Stromal cell of bone marrow (primary cell): ENCODE data around the gene JADE2.
"Not testable (repeated sequence)": the region's sequence is repeated elsewhere in the genome, so short reads cannot be mapped to it uniquely, and the experiment has no call there.

ENCODE experiments used
- DNase-seq: peaks from one replicate; pipeline ENCODE4 v3.0.0-alpha.2; 2012; ENCODE audit warnings: low read depth

The JADE2 gene

DNA sequence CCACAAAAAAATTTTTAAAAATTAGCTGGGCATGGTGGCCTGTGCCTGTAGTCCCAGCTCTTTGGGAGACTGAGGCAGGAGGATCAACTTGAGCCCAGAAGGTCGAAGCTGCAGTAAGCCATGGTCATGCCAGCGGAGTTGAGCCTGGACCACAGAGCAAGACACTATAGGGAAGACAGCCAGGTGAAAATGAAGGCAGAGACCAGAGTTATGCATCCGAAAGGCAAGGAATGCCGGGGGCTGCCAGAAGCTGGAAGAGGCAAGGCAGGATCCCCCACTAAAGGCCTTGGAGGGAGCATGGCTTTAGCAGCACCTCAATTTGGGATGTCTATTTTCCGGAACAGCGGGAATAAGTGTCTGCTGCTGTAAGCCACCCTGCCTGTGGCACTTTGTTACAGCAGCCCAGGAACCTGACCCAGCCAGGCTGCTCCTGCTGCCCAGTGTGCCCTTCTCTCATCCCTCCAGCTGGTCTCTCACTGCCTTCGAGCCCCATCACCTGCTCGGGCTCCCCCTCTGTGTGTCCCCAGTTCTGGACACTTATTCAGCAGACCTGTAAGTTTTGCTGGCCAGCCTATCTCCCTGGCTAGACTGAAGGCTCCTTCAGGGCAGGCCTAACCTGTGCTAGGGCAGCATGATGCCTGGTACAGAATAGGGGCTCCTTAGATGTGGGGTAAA is 16.8 kb upstream of the JADE2 start:
- no peak for DNase-seq

DNA sequence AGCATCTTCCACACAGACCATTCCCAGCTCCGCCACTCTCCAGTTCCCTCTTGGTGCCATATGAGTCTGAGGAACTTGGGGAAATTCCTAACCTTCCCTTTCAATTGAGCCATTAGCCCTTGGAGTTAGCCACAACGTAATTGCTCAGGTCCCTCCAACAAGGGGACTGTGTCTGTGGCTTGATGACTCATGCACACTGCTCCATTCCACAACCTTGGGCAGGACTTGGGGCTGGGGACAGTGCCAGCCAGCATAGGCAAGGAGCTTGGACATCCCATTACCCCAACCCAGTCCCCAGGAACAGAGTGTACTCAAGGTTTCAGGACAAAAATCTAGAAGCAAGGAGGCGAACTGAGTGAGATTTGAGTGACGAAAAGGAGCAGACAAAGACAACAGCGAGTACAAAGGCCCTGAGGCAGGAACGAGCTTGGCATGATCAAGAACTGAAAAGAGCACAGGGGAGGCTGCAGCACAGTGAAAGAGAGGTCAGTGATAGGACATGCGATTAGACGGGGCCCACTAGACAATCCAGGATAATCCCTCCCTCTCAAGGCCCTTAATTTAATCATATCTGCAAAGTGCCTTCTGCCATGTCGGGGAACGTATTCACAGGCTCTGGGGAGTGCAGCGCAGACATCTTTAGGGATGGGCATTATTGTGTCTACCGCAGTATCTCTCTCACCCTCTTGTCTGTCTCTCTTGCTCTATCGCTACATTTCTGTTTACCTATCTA is 16.0 kb upstream of the JADE2 start:
- DNase-seq = no peak

DNA sequence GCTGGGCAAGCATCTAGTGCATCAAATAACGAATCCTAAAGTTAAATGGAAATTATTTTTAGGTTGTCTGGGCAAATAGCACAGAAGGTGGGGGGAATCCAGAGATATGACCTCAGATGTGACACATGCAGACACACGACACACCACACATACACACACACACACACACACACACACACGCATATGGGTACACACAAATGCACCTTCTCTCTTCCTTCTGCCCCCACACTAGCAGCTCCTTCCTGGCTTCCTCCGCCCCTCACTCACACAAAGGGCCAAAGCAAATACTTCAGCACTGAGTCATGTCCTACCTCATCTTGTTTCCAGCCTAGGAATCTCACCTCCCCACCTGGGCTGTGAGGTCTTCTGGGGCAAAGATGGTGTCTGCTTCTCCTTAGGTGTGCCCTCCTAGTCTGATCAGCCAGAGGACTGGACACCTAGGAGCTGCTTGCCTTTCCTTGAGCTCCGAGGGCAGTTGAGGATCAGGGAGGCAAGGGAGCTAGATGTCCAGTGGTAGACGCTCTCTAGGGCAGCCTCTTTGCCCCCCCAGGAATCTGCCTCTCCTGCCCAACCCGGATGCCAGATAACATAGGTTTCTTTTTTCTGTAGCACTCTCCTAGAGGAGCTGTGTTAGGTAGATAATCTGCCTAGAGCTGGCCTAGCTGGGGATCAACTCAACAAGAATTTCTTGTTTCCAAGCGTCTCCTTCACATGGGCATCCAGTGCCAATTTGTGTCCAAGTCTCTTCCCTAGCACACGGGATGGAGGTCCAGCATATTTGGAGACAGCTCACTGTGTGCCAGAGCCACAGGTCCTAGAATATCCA is 14.3 kb upstream of the JADE2 start:
- DNase-seq = no peak

DNA sequence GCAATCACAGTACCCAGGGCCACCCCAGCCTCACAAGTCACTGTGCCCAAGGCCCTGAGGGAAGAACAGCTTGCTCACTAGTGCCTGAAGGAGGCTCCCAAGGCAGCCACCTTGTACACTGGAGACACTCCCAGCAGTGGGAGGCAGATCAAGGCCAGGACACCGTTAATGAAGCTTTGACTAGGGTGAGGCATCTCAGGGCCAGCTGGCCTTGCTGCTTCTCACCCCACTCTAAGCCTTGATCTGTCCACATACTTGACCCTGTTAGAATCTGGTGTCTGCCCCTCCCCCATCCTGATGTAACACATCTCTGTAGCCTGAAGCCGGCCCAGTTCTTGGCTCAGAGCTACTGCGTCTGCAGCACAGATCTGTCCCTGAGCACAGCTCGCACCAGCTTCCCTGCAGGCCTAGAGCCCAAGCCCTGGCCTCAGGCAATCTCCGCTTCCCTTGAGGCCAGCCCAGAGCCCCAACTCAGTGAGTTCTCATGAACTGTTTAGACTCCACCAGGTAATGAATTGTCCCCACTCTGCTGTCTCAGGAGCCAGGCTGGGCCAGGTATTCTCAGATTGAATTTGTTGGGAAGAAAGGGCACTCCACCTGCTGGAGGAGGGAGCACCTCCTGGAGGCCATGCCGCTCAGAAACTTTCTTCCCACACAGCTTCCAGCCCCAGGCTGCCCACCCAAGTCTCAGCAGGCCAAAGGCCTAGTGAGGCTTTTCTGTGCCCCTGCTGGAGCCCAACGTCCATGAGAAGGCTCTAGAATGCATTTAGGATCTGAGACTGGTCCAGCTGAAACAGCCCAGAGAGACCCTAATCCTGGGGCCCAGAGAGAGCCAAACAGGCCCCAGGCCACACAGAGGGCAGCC is 13.4 kb upstream of the JADE2 start:
- no peak for DNase-seq

DNA sequence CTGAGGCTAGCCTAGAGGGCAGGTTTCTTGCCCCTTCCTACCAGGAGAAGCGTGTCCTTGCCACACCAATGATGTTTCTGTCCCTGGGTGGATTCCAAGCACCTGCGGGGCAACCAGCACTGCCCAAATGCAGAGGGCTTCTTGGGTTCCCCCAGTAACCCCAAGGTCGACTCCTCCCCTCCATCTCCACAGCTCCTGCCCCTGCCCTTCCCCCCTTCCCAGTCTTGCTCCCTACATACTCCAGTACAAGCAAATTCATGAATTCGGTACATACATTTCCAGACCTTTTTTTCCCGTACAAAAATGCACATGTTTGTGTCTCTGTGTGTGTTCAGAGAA is 12.8 kb upstream of the JADE2 start:
- no peak for DNase-seq

DNA sequence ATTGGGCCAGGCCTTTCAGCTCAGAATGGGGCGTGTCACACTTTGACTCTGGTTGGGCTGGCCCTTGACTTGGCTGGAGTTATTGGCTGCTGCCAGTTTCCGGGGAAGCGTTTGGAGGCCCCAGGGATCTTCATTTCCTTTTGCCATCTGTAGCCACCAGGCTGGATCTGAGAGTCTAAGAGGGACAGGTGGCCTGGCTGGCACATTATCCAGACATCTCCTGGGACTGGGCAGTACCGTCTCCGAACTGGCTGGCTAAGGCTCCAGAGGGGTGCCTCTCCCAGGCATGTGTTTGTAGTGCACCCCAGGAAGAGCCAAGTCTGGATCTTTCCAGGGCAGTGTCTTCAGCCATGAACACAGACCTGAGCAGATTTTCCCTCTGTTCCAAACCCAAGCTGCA is 9.7 kb upstream of the JADE2 start:
- DNase-seq = no peak

DNA sequence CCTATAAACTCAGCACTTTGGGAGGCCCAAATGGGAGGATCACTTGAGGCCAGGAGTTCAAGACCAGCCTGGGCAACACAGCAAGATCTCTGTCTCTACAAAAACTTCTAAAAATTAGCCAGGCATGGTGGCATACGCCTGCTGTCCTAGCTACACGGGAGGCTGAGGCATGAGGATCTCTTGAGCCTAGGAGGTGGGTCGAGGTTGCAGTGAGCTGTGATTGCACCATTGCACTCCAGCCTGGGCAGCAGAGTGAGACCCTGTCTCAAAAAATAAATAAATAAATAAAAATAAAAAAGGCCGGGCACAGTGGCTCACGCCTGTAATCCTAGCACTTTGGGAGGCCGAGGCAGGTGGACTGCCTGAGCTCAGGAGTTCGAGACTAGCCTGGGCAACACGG is 8.5 kb upstream of the JADE2 start:
- DNase-seq = not testable (repeated sequence)

DNA sequence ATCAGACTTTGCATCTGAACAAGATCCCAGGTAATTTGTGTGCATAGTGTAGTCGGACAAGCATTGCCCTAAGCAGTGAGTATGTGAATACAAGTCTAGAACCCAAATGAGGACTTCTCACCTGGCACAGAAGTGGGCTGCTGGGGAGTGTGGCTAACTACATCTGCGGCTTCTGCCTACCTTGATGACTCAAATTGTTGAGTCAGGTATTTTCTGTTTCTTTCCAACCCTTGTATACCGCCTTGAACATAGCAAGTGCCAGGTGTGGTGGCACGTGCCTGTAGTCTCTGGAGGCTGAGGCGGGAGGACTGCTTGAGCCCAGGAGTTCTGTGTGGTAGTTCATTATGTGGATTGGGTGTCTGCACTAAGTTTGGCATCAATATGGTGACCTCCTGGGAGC is 7.9 kb upstream of the JADE2 start:
- DNase-seq = no peak

DNA sequence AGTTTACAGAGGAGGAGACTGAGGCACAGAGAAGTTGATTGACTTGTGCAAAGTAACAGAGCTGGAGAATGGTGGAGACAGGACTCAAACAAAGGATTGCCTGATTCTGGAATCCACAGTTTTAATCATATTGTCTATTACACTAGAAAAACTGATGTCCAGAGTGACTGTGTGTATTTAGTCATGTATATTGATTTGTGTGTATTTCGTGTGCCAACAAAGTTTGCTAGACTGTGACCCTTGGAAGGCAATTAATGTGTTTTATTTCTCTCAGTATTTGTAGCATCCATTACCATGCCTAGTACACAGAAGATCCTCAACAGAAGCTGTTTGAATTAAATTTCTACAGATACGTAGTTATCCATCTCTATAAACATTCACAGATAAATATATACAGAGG is 5.5 kb upstream of the JADE2 start:
- DNase-seq = no peak

DNA sequence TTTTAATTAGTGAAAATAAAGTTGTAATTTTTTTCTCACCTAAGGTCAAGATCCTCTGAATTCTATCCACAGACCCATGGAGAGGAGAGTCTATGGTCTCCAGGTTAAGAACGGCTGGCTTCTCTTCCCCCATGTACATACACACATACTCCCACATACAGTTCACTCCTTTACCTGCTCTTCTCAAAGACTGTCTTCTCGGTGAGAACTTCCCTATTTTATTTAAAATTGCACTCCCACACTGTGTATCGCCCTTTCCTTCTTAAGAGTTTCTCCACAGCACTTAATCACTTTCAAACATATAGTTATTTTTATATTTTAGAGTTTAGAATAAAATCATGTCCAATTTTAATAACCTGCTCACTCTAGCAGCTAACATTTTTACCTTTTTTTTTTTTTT is 3.6 kb upstream of the JADE2 start:
- no peak for DNase-seq

DNA sequence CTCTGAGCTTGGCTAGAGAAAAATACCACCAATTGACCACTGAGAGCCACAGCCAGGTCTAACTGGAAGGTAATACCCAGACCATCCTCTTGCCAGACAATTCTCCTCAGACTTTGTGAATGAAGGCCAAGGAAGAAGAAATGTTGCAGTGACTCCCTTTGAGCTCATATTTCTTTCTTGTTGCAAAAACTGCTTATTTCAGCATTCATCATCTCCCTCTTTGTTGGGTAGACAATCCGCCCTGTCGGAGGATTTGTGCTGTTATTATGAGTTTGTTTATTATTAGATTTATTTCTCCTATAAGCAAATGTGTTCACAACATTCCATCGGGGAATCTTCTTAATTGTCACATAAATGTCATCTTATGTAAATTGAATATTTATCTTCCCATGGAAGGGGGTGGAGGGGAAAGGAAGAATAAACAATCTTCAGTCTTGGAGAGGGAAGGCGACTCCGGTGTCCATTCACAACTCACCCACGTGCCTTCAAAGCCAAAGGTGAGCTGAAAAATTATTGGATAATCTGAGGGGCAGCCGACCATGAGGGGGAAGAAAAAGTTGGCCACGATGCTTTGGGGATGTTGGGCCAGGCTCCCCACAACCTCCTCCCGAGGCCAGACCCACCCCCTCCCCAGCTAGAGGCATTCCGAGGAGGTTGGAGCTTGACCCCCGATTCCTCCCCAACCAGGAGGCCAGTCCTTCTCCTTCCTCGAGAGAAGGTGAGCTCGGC is 1.8 kb upstream of the JADE2 start:
- no peak for DNase-seq

DNA sequence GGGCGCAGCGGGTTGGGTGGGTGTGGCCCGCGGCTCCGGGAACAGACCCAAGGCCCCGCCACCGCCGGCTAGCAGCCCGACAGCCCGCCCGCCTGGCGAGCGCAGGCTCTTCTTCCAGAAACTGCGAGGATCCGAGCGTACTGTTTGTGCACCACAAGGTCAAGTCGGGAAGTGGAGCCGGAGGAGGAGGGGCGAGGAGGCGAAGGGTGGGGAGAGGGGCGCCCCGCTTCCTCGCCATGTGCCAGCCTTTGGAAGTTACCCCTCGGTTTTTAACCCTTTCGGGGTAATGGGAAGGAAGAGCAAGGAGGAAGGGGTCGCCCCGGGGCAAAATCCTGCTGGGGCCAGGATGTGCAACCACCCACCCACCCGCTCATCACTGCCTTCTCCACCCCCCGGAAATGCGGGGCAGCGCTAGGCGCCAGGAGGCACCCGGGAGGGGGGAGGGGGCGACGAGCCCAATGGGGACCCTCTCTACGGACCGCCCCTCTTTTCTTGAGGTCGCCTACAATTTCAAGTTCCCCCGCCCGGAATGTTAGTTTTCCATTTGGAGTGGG is 1.1 kb upstream of the JADE2 start:
- DNase-seq = peak; percentile 56

DNA sequence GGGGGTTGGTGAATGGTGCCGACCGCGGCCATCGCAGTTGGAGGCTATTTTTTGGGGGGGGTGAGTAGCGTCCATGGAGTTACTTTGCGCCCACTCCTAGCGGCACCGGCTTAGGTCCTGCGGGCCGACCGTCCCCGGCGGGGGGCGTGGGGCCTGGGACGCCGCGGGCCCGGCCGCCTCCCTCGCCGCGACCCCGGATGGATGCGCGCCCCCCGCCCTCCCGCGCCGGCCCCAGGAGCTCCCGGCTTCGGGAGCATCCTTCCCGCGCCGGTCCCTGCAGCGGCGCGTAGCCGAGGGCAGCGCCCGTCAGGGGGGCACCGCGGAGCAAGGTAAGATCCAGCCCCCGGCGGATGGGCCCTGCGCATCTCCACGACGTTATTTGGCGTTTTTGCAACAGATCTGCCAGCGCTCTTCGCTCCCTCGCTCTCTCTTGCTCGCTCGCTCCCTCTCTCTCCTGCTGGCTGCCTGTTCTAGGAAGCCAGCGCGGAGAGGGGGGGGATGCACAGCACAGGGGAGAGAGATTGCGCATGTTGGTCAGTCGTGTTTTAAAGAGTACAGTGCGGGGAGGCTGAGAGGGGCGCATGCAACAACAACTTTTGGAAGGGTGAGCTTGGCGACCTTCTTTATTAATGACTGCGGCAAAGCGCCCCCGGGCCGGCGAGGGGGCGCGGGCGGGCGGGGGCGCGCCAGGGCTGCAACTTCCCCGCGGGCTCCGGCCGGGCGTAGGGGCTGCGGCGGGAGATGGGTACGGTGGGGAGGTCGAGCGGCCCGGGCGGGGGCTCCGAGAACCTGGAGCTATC is 413 bp downstream of the JADE2 start:
- DNase-seq = no peak

DNA sequence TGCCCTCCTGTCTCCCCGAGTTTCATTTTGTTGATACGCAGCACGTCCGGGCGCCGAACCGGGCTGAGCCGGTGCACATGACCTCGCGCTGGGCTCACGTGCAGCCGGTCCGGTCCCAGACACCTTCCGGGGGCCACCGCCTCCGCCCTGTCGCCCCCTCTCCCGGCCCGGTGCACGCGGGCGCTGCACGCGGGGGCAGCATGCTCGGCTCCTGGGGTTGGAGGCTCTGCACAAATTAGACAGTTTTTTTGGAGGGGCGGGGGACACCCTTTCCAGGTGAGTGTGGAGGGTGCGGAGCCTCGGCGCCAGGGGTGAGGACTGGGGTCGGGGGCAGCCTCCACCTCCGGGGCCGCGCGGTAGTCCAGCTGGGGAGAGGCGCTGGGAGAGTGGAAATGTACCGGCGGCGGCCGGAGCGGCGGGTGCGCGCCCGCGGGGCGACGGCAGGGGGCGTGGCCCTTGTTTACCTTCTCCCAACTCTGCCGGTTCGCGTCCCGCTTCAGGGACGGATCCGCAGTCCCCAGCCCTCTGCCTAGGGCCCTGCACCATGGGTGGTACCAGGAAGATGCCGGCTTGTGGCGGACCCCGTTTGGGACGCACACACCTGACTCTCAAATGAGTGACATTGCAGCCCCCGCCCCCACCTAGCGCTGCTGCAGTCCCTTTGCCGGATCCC is 1.1 kb downstream of the JADE2 start:
- no peak for DNase-seq

DNA sequence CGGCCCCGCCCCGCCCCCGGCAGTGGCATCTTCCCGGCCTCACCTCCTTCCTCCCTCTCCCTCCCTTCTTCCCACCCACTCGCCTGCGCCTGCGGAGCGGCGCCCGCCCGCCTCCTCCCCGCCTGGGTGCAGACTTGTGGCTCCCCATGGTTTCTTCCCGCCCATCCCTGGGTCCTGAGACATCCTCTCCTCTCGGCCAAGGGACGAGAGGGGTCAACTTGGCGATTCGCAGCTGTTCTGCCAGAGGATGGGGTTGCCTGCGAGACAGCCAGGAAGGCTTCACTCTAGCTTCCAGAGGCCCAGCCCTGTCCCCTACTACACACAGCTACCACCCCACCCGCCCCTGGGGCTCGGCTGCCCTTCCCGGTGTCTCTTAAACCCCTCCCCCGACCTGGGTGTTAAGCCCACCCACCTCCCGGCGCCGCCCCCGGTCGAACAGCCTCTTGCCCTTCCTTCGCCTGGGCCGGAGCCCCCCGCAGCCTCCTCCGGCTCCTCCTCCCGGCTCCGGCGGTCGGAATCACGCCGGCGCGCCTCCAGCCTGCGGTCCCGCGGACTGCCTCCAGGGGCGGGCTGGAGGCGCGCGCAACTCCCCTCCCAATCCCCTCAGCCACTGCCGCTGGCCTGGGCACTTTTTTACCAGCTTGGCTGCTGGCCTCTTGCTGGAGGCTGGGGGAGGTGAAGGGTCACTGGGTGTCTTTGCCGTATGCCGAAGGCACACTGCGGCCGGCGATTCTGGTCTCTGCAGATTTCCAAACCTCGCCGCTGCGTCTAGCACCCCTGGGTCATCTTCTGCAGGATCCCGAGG is 1.9 kb downstream of the JADE2 start:
- peak; percentile 72 for DNase-seq

DNA sequence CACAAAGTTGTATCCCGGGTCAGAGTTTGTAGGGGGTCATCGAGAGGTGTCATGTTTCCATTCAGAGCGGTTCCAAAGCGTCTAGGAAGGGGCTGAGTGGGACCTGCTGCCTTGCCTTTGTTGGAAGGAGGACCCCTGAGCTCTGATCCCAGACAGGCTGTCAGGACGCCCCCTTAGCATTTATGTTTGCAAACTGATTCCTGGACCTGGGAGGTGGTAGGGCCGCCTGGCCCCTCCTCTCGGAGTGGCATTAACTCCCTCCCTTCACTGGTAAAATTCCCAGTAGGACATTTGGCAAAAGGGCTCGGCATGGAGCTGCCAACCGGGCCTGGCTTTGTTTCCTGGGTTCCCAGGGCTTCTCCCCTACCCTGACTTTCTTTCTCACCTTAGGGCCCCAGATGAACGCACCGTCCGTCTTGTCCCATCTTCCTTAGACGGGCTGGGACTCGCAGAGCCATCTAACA is 2.5 kb downstream of the JADE2 start:
- no peak for DNase-seq

DNA sequence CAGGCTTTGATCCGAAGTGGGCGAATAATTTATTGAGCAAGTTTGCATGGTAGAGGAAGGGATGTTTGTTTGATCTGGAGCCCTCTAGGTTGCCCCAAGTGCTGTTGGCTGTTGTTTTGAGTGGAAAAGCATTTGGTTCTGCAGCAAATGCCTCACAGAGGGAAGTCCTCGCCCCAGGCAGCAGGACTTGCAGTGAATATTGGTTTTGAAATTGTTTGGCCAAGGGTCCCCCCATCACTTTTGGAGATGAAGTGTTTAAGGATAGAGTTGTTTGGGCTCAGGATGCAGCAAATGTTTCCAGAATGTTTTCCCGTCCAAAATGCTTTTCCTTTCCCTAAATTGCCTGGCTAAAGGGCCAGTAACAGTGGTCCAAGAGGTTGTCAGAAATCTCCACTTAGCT is 3.1 kb downstream of the JADE2 start:
- DNase-seq = no peak

DNA sequence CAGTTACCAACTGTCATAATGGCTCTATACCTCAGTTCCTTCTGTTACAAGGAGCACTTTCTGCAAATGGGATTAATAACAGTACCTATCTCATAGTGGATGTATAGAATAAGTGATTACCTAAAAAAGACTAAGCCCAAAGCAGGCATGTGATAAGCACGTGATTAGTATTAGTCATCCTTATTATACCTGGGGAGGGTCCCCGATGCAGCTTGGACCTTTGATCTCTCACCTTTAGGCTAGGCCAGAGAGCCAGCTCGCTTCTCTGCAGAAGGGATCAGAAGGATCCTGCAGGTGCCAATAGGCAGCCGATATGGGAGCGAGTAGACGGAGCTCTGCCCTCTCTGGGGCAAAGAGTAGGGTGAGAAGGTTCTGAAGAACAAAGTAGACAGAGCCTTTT is 4.0 kb downstream of the JADE2 start:
- DNase-seq = no peak
